ENCODE data around the gene IFNLR1.

The IFNLR1 gene

GRCh38 chr1:24120965-24121364 is 66.1 kb downstream of the IFNLR1 start:
- no peak for DNase-seq (ENCODE audit: low read depth)

- DNase-seq (ENCODE audit: low read depth): no peak
Measured at GRCh38 chr1:24119859-24120756, 67.0 kb downstream of the IFNLR1 start.

GRCh38 chr1:24119489-24119858 is 67.6 kb downstream of the IFNLR1 start:
- no peak for DNase-seq (ENCODE audit: low read depth)

GRCh38 chr1:24118410-24119242 is 68.5 kb downstream of the IFNLR1 start:
- DNase-seq (ENCODE audit: low read depth): no peak

GRCh38 chr1:24117722-24118409 is 69.2 kb downstream of the IFNLR1 start:
- no peak for DNase-seq (ENCODE audit: low read depth)

- DNase-seq (ENCODE audit: low read depth): no peak
Measured at GRCh38 chr1:24117132-24117531, 70.0 kb downstream of the IFNLR1 start.

- DNase-seq (ENCODE audit: low read depth): no peak
Measured at GRCh38 chr1:24114753-24115152, 72.3 kb downstream of the IFNLR1 start.

- no peak for DNase-seq (ENCODE audit: low read depth)
Measured at GRCh38 chr1:24113641-24114033, 73.5 kb downstream of the IFNLR1 start.

GRCh38 chr1:24111996-24112779 is 74.9 kb downstream of the IFNLR1 start, which contains the start of gene MYOM3:
TSS of gene MYOM3 (minus strand) at chr1:24112135. CDS start at chr1:24108636, 3,499 bp downstream.
- DNase-seq (ENCODE audit: low read depth): no peak

- no peak for DNase-seq (ENCODE audit: low read depth)
Measured at GRCh38 chr1:24111262-24111995, 75.7 kb downstream of the IFNLR1 start.

GRCh38 chr1:24110642-24111261 is 76.3 kb downstream of the IFNLR1 start:
- DNase-seq (ENCODE audit: low read depth): no peak

- DNase-seq (ENCODE audit: low read depth): no peak
Measured at GRCh38 chr1:24109686-24110475, 77.2 kb downstream of the IFNLR1 start.

GRCh38 chr1:24109166-24109483 is 78.0 kb downstream of the IFNLR1 start:
- no peak for DNase-seq (ENCODE audit: low read depth)

GRCh38 chr1:24108334-24109165 is 78.5 kb downstream of the IFNLR1 start:
- DNase-seq (ENCODE audit: low read depth): peak; percentile 61

- no peak for DNase-seq (ENCODE audit: low read depth)
Measured at GRCh38 chr1:24107462-24108138, 79.5 kb downstream of the IFNLR1 start.

- no peak for DNase-seq (ENCODE audit: low read depth)
Measured at GRCh38 chr1:24105368-24106160, 81.5 kb downstream of the IFNLR1 start.

- no peak for DNase-seq (ENCODE audit: low read depth)
Measured at GRCh38 chr1:24104854-24105253, 82.2 kb downstream of the IFNLR1 start.
